Femur (tissue), 1 donor: Measurements from ENCODE around the gene CCNY.

Experiments used
- DNase-seq: peaks from one replicate; pipeline ENCODE4 v3.0.0-alpha.2; 2017

The CCNY gene

DNA sequence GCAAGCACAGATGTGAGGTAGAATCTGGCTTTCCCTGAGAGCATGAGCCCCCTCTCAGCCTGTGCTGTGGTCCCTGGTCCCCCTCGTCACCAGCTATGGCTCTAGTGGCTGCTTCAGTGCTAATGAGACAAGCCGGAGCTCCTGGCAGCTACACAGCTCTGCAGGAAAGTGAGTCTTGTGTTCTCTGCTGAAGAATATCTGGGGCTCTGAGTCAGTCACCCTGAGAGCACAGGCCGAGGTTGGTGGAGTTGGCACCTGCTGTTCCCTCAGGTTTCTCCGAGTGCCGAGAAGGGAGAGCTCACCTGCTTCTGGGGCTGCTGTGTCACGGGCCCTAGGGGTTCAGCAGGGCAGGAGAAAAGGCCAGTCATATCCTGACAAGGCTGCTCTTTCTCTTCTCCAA lies 231.6 kb downstream of the CCNY start:
- DNase-seq: no peak

DNA sequence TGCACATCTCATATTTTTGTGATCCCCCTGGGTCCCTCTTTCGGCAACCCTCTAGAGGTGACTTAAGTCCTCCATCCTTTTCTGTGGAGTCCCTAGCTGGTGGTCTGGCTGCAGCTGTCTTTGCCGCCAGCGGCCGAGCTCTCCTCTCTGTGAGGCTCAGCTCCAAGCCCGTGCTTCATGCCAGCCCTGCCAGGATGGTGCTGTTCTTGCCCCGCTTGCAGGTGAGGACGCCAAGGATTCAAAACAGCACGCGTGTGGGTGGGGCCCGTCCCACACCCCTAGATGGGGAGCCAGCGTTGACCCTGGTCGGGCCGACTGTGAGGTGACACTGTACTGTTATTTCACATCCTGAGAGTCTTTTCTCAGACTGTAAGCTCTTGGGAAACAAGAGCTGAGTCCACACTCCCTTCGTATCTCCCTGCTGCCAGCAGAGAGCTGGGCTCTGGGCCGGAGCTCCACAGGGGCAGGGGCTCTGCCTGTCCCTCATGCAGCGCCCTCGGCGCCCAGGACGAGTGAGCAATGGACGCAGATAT lies 232.2 kb downstream of the CCNY start:
- no peak for DNase-seq

DNA sequence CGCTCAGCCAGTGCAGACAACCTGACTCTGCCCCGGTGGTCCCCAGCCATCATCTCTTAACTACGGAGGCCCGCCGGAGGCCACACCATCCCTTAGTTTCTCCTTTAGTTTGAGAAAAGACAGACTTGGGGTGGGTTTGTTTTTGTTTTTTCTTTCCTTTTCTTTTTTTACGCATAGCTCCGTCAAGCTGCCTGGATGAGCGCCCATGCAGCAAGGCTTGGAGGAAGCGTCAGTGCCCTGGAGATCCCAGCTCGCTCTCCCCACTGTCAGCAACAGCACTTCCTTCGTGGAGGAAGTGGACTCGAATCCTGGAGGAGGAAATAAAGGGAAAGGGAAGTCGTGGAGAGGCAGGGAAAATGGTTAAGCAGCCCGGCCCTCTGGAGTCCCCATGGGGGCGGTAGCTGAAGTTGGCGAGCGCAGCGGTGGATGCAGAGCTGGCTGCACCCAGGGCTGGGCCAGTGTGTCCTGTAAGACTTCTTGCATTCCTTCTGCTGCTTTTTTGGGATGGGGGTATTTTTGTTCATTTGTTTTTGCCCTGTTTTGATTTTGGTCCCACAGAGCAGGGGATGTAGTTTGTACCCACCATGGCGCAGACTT lies 232.9 kb downstream of the CCNY start:
- no peak for DNase-seq

DNA sequence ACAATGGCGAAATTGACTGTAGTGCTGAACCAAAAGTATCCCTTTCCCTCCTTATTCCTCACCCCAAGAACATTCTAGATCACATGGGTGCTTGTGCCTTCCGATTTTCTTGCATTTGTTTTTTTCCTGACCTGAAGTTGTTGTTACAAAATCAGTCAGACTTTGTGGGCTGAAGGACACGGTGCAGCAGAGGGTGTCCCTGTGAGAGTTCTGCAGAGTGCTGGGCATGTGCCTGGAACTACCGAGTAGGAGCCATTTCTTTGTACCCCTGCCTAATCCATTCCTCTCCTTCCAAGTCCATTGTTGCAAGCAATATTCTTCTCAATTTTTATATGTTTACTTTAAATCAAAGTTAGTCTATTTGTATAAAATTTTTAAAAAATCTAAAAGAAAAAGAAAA lies 233.5 kb downstream of the CCNY start:
- DNase-seq: no peak

DNA sequence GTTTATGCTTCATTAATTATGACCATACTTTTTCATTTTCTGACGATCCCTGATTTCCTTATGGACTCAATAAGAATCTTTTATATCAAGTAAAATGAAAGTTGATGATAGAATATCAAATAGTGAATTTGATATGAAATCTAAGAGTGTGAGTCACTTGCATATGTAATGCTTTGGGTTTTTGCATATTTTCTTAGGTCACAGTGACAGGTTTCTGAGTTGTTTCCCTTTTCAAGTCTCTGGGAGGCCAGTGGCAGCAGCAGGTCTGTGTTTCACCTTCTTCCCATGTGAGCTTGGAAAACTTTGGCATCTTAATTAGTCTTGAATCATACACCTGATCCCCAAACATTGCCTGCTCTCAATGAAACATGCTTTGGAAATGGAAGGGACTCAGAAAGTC lies 234.1 kb downstream of the CCNY start:
- DNase-seq: no peak

DNA sequence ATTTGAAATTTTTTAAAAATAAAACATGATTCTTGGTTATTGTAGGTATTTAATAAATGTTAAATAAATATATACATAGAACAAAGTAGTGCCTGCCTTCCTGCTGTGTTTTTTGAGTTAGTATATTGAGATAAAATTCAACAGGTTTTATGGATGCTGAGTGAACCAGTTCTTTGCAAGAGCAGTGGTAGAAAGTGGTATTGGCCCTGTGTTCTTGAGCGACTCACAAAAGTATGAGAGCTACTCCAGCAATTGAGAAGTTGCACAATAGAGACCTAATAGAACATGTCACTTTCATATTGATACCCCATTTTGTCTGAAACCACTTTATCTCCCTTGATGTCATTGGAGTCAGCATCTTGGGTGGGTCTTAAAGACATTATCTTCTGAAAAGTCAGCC lies 236.3 kb downstream of the CCNY start:
- DNase-seq: no peak

DNA sequence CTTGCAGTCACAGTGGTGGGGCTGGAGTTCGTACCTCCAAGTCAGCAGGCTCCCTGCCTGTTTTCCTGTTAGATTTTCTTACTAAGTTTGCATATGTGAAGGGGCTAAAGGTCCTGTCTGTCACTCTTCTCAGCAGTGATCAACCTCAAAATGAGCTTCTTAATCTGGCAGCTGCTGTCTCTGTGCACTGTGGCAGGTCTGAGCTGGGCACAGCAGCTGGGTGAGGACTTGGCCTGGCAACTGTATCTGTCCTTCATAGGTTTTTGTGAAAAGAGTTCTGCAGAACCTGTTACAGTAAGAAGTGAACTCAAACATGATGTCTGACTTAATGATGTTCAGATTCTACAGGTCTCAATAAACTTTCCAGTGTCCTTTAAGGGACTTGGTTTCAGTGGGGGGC lies 237.5 kb downstream of the CCNY start:
- no peak for DNase-seq

DNA sequence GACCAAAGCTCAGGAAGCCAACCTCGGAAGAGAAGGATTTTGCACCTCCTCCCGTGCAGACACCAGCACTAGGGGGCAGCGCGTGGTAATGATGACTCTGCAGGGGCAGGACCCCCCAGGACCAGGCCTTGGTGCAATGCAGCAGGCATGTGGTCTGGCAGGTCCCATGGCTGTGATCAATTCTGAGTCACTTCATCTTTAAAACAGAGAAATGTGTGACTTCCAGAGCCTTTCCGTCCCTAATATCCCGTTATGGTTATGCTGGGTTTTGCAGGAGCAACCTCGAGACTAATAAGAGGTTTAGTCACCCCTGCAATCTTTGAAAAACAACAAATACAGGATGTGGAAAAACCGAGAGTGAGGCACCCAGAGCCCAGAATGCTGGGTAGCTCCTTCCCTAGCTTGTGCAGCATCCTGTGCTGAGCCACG lies 238.6 kb downstream of the CCNY start:
- no peak for DNase-seq

DNA sequence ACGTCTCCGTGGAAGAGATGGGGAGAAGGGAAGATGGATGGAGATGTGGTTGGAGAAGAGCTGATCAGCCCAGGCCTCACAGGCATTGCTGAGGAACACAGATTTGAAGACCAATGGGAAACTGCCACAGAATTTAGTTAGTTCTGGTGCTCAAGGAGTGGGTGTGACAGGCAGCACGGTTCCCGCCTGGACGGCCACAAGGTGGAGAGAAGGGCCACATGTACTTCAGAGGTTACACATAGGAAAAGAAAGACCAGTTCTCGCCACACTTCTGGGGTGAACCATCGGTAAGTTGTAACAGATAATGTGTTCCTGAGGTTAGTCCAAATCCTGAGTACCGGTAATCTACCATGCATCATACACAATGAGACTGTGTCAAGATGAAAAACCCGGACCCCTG lies 239.3 kb downstream of the CCNY start:
- no peak for DNase-seq

DNA sequence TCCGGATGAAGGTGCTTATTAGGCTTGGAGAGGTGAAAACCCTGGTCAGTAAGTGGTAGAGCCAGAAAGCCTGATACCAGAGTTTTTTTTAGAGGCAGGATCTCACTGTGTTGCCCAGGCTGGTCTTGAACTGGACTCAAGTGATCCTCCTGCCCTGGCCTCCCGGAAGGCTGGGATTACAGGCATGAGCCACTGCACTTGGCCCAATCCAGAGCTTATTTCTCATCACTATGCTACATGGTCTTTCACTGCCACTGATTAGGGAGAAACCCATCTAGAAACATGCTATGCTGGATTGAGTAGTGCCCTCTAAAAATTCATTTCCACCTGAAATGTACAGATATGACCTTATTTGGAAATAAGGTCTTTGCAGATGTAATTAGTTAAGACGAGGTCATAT lies 240.4 kb downstream of the CCNY start:
- DNase-seq: no peak

DNA sequence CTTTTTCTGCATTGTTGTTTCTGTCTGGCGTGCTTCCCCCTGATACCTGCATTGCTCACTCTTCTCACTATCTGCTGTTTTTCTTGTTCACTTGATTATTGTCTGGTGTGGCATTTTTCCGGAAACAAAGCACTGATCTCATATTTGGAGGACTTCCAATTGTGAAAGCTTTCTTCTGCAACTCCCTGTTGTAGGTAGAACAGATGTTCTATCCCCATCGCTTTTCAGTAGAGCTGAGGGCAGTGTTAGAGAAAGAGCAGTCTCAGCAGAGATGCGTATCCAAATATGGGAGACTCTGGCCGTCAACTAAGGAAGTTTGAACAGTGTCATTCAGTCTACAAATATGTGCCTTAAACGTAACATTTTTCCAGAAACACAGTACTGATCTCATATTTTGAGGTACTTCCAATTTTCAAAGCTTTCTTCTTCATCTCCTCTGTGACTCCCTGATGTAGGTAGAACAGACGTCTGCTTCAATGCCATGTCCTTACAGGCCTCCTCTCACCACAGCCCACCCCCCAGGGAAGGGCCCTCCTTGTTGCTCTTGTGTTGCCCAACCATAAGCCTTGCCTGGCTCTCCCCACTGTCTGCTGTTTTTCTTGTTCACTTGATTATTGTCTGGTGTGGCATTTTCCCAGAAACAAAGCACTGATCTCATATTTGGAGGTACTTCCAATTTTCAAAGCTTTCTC lies 241.8 kb downstream of the CCNY start:
- DNase-seq: no peak

DNA sequence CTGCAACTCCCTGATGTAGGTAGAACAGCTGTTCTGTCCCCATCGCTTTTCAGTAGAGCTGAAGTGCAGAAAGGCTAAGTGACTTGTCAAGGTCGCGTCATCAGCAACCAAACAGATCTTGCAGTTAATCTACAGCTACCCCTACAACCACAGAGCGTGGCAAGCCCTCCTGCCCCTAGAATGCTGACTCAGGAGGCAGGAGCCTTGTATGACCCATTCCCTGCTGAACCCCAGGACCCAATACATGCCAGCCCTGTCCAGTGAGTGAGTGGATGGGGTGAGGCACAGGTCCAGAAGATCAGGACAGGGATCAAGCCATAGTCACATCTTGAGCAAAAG lies 242.3 kb downstream of the CCNY start:
- no peak for DNase-seq

DNA sequence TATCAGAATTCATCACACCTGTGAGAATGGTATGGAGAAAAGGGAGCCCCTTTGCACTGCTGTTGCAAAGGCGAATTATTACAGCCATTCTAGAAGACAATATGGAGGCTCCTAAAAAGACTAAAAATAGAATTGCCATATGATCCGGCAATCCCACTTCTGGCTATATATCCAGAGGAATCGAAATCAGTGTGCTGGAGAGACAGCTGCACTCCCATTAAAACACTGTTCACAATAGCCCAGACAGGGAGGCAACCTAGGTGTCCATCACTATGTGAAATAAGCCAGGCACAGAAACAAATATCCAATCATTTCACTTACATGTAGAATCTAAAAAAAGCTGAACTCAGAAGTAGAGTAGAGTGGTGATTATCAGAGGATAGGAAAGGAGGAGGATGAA lies 242.8 kb downstream of the CCNY start:
- DNase-seq: no peak

DNA sequence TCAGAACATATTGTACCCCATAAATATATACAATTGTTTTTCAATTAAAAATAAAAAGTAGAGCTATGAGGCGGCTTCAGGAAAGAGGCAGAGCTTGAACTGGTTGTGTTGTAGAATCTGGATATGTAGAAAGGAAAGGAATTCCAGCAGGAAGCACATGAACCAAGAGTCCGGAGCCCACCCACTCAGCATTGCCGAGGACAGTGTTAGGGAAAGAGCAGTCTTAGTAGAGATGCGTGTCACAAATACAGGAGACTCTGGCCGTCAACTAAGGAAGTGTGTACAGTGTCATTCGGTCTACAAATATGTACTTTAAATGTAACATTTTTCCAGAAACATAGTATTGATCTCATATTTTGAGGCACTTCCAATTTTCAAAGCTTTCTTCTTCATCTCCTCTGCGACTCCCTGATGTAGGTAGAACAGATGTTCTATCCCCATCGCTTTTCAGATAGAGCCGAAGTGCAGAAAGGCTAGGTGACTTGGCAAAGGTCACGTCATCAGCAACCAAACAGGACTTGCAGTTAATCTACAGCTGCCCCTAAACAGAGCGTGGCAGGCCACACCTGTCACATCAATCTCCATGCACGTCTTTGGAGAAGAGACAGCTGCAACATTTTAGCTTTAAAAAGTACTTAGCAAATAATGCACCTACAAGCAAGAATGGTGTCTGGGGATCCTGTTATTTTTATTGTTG lies 243.6 kb downstream of the CCNY start:
- peak; percentile 50 for DNase-seq

DNA sequence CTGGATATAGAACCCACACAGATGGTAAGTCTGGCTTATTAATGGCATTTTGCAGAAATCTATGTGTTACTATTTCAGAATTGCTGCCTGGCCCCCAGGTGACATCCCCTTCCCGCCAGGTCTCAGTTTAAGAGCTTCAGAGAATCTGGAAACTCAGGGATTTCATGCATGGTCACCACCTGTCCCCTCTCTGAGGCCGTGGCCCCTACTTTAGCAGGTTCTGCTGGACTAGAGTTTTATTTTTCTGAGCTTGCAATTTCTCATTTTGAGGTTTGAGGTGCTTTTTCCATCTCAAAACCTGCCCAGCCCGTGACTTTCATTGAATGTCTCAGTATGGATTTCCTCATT lies 244.1 kb downstream of the CCNY start:
- DNase-seq: no peak

DNA sequence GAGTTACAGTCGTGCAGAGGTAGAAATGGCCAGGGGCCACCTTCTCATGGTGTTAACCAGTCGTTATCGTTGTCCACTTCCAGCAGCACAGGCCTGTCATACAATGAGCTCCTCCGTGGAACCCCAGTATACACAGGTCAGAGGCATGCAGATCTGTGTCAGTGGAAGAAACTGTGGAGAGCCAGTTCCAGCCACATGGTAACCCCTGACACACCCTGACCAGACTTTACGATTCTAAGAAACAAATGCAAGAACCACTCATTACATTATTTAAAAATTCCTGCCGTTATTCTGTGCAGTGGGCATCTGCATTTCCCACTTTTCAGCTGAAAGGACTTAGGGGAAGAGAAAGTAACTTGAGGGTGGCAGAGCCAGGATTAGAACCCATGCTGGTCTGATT lies 245.3 kb downstream of the CCNY start:
- no peak for DNase-seq

DNA sequence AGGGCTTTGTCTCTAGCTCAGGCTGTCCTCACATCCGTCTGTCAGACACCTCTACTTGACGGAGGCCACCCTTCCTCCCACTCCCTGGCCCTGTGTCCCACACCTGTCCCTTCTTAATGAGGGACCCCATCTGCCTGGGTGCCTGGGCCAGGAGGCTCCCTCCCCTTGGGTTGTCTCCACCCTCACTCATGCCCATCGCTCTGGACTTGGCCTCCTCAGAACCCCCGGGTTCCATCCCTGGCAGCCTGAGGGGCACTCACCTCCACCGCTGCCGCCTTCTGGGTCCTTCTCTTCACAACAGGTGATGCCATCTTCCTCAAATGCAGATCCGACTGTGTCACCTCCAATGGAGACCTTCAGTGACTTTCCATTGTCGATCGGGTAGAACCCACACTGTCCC lies 248.6 kb downstream of the CCNY start:
- DNase-seq: no peak

DNA sequence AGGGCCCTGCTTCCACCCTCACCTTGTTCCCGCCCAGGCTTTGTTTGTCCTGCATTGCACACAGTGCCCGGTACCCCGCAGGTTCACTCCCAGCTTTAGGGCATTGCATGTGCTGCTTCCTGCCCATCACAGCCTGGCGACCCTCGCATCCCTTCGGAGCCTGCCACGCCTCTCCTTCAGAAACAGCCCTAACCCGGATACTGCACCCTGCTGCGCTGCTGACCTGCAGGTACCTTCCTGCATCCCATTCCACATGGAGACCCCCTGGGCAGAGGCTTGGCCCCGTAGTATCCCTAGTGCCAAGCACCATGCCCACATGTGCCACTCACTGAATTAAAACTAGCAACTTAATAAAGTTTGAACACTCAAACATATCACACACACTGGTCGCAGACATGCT lies 249.0 kb downstream of the CCNY start:
- no peak for DNase-seq

DNA sequence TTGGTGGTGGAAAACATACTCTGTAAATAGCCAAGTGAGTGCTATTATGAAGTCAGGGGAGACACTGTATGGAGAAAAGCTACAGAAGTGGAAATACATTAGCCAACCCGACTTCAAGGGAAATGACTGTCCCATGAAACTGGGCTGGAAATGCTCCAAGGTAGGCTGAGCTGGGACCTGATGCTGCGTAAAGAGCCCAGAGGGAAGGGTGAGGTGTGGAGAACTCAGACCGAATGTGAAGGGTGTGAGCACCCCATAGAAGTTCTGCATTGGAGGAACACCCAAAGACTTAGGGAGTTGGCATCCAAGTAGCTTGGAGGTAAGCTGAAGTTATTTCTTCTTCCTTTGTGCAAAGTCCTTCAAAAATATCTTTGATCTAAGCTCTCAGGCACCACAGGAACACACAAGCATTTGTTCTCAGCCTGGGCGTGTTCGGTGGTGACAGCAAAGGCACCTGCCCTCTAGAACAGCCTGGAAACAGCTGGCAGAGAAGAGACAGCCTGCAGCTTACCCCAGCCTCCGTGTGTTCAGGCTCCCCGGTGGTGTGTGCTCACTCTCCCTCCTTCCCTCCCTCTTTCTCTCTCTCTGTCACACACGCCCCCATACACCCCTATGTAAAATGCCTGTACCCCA lies 249.7 kb downstream of the CCNY start:
- DNase-seq: no peak

DNA sequence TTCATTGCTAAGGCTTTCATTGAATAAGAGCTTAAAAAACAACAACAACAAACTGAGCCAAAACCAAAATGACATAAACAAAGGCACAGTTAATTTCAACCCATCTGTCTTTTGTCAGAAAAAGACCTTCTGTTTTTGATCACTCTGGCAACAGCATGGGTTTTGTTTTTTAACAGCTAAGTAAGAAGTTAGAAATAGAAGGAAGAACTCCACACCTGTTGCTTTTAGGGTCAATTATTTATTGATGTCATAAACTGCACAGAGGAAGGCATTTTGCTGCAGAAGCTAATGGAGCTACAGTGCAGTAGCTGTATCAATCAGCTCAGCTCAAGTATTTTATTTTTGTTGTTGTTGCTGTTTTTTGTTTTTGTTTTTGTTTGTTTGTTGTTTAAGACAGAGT lies 252.5 kb downstream of the CCNY start:
- DNase-seq: no peak

DNA sequence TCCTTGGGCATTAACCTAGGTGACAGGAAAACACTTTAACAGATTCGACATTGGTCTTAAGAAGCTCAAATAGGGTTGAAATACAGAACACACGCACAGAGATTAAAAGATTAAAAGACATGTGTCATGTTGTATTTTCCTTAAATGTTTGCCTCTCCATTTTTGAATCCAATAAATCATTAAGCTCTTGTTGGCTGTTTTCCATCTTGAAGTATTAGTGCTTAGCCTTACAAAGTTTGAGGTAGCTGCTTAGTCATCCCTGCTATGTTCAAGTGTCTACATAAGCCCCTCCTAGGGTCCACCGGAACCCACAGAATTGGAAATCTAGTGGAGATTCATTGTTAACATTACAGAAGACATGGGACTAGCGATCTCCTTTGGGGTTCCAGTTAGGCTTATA lies 256.1 kb downstream of the CCNY start:
- no peak for DNase-seq

DNA sequence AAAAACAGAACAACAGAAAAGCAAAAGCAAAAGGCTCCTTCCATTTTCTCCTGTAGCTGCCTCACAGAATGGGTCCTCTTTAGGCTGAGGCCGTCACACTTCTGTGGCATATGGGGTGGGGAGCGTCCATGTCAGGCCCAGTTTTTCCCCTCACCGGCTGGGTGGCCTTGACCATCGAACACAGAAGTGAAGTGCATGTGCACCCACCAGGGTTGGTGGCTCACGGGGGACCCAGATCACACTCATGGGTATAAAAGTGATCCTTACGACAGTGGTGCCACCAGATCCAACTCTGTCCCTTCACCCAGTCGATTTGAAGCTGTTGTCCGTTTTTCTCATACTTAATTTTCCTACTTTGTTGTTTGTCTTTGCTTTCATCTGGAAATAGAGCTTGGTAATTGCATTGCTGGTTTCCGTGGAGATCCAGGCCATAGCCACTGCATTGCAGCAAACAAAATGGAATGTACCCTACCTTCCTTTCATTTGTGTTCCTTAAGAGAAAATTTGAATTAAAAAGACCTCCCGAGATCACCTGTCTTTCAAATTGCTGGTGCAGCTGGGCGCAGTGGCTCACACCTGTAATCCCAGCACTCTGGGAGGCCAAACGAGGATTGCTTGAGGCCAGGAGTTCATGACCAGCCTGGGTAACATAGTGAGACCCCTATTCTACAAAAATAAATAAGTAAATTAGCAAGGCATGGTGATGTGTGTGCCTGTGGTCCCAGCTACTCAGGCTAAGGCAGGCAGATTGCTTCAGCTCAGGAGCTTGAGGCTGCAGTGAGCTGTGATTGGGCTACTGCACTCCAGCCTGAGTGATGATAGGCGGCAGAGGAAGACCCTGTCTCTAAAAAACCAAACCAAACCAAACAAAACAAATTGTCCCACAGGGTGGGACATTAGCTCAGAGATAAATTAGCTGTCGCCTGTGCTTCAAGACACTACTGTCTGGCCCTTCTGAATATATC lies 258.1 kb downstream of the CCNY start:
- DNase-seq: no peak

DNA sequence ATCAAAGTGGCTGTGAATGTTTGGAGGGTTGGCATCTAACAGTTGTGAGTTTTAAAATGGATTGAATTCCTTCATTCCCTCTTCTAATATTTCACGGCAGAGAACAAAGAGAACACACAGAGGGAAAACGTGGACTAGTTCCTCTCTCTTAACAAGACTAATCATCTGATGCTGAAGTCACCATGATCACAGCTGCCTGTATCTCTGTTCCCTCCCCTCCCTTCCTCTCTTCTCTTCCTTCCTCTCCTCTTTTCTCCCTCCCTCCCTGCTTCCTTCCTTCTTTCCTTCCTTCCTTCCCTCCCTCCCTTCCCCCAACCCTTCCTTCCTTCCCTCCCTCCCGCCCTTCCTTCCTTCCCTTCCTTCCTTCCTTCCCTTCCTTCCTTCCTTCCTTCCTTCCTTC lies 258.8 kb downstream of the CCNY start:
- DNase-seq: no peak
